B cell (primary cell): ENCODE data around the gene HEYL. TPM values are rescaled to one million over a fixed set of nuclear protein-coding genes. Genes with fewer than 3 reads are reported as not detected.

Source experiments
- polyA plus RNA-seq: library from polyadenylated mRNA; depleted of rRNA; stranded (reverse); fragments of >200 nt; gene quantifications from 2 replicates; pipeline ENCODE4 v1.2.3, GENCODE V29; 2012
- total RNA-seq, 2 donors: library from RNA; stranded (reverse); fragments of 120-200 nt in 1 of 2; gene quantifications; 1 replicate in 1 of 2; 2 replicates in 1 of 2; pipeline versions ENCODE4 v1.2.3 to v1.2.4, GENCODE V29; 2013 to 2022

HEYL gene
- total and polyA plus RNA-seq, 2 donors (not counting 1 experiment from before 2014, with no cell fraction given), result 0.12 TPM; not detected in 1

Other genes with a start within 250 kb of the HEYL start
- 0.25 and 0.85 TPM in 2 replicates for gene BMP8A, start 148.0 kb downstream of the HEYL start, total RNA-seq
- gene BMP8A, start 148.0 kb downstream of the HEYL start, polyA plus RNA-seq, result 1.0 and 1.1 TPM in 2 replicates
- 206 and 229 TPM in 2 replicates for gene PABPC4, start 62.9 kb downstream of the HEYL start, total RNA-seq
- 138 and 179 TPM in 2 replicates for gene PABPC4, start 62.9 kb downstream of the HEYL start, polyA plus RNA-seq
- gene NT5C1A, start 32.5 kb upstream of the HEYL start, total RNA-seq, result not detected in 2 replicates
- gene NT5C1A, start 32.5 kb upstream of the HEYL start, polyA plus RNA-seq, result not detected in 2 replicates
- gene HPCAL4, start 51.8 kb upstream of the HEYL start, total RNA-seq, result not detected in 2 replicates
- gene HPCAL4, start 51.8 kb upstream of the HEYL start, polyA plus RNA-seq, result 0.13 TPM in 1 of 2 replicates, not detected in the other
- 68.6 and 69.4 TPM in 2 replicates for gene PPIE, start 99.2 kb upstream of the HEYL start, total RNA-seq
- 64.4 and 78.3 TPM in 2 replicates for gene PPIE, start 99.2 kb upstream of the HEYL start, polyA plus RNA-seq
- gene OXCT2, start 131.7 kb upstream of the HEYL start, total RNA-seq, result 1.0 and 1.5 TPM in 2 replicates
- gene OXCT2, start 131.7 kb upstream of the HEYL start, polyA plus RNA-seq, result 1.9 and 2.6 TPM in 2 replicates
- gene BMP8B, start 149.2 kb upstream of the HEYL start, total RNA-seq, result 2.3 and 2.5 TPM in 2 replicates
- gene BMP8B, start 149.2 kb upstream of the HEYL start, polyA plus RNA-seq, result 1.5 and 2.2 TPM in 2 replicates
- 22.2 and 25.8 TPM in 2 replicates for gene TRIT1, start 243.9 kb upstream of the HEYL start, total RNA-seq
- gene TRIT1, start 243.9 kb upstream of the HEYL start, polyA plus RNA-seq, result 8.9 and 9.4 TPM in 2 replicates